T-helper 22 cell (primary cell): ENCODE data around the gene CAPSL.
A peak's percentile ranks its signal among the peaks of the same experiment; 100 is the strongest.
"Not testable (repeated sequence)": the region's sequence is repeated elsewhere in the genome, so short reads cannot be mapped to it uniquely, and the experiment has no call there.

Experiments used
- DNase-seq: peaks from one replicate; pipeline ENCODE4 v3.0.0-alpha.2; 2020; ENCODE audit warnings: low read depth

CAPSL gene

GRCh38 chr5:35938568-35939227 is at the start of gene CAPSL:
TSS of gene CAPSL (minus strand) at chr5:35938622. CDS start at chr5:35921120, 17,502 bp downstream.
- DNase-seq, result no peak

GRCh38 chr5:35987776-35988175 is 49.4 kb upstream of the CAPSL start:
- no peak for DNase-seq

GRCh38 chr5:35979715-35980114 is 41.3 kb upstream of the CAPSL start:
- no peak for DNase-seq

- not testable (repeated sequence) for DNase-seq
Measured at GRCh38 chr5:35976859-35977258, 38.4 kb upstream of the CAPSL start.

GRCh38 chr5:35974570-35974969 is 36.1 kb upstream of the CAPSL start:
- DNase-seq, result no peak

GRCh38 chr5:35971878-35972210 is 33.4 kb upstream of the CAPSL start:
- DNase-seq, result no peak

- DNase-seq, result no peak
Measured at GRCh38 chr5:35971186-35971877, 32.9 kb upstream of the CAPSL start.

- no peak for DNase-seq
Measured at GRCh38 chr5:35963381-35963843, 25.0 kb upstream of the CAPSL start.

- no peak for DNase-seq
Measured at GRCh38 chr5:35960328-35960727, 21.9 kb upstream of the CAPSL start.

- DNase-seq, result no peak
Measured at GRCh38 chr5:35956429-35956828, 18.0 kb upstream of the CAPSL start.

GRCh38 chr5:35954175-35954574 is 15.8 kb upstream of the CAPSL start:
- no peak for DNase-seq

GRCh38 chr5:35947085-35947484 is 8.7 kb upstream of the CAPSL start:
- DNase-seq, result no peak

GRCh38 chr5:35939639-35940038 is 1.2 kb upstream of the CAPSL start:
- no peak for DNase-seq

- peak; percentile 8 for DNase-seq
Measured at GRCh38 chr5:35926389-35927051, 11.9 kb downstream of the CAPSL start.

GRCh38 chr5:35924950-35925722 is 13.3 kb downstream of the CAPSL start:
- DNase-seq, result peak; percentile 62

- peak; percentile 8 for DNase-seq
Measured at GRCh38 chr5:35924122-35924949, 14.1 kb downstream of the CAPSL start.

- no peak for DNase-seq
Measured at GRCh38 chr5:35922468-35922867, 16.0 kb downstream of the CAPSL start.

GRCh38 chr5:35921930-35922329 is 16.5 kb downstream of the CAPSL start:
- no peak for DNase-seq

- DNase-seq, result no peak
Measured at GRCh38 chr5:35920890-35921289, 17.5 kb downstream of the CAPSL start.

GRCh38 chr5:35919191-35919590 is 19.2 kb downstream of the CAPSL start:
- no peak for DNase-seq

GRCh38 chr5:35908814-35909213 is 29.6 kb downstream of the CAPSL start:
- DNase-seq, result no peak

- DNase-seq, result no peak
Measured at GRCh38 chr5:35908228-35908627, 30.2 kb downstream of the CAPSL start.
